IMR-90 (cell line): Measurements from ENCODE around the gene EEF1AKMT1. TPM values are rescaled to one million over a fixed set of nuclear protein-coding genes. Genes with fewer than 3 reads are reported as not detected.

Experiments used
- ATAC-seq: fragments of 200-7000 bp; cut with Tn5 transposase; 2 replicates; pipeline ENCODE4 v1.9.1; 2020; ENCODE audit warnings: low read depth, mild to moderate bottlenecking, moderate library complexity
- BruUV-seq: library from RNA; stranded (reverse); fragments of 400-500 nt; replicated peaks from 2 replicates; lab custom pipeline; 2021; lab: Mats Ljungman, UMichigan
- CTCF ChIA-PET: fragments of 300-600 bp; formaldehyde crosslinking; extraction: SDS; loops from one replicate; lab custom pipeline; 2021; ENCODE audit warnings: antibody characterized with exemption; lab: Yijun Ruan, JAX
- POLR2A ChIA-PET: fragments of 300-600 bp; sonication (Branson Sonifier 250); formaldehyde crosslinking; loops from one replicate; lab custom pipeline; 2022; ENCODE audit warnings: antibody characterized with exemption; ENCODE audit not compliant: unreplicated experiment; lab: Charles Lee
- DNase-seq: peaks from one replicate; pipeline ENCODE4 v3.0.0; 2013
- H2AFZ ChIP-seq: replicated peaks from 2 replicates; pipeline ENCODE3; 2013; ENCODE audit warnings: low read length, mild to moderate bottlenecking; ENCODE audit not compliant: poor library complexity
- H2AK5ac ChIP-seq: 2 replicates; pipeline ENCODE4 v1.6.1; 2013; ENCODE audit warnings: low read depth, low read length, inconsistent platforms
- H2AK9ac ChIP-seq: replicated peaks from 2 replicates; pipeline ENCODE3; 2013; ENCODE audit warnings: mild to moderate bottlenecking, low read depth, low read length, moderate library complexity; ENCODE audit not compliant: poor library complexity
- H2BK120ac ChIP-seq: 2 replicates; pipeline ENCODE4 v1.6.1; 2013; ENCODE audit warnings: low read depth, low read length, inconsistent platforms
- H2BK15ac ChIP-seq: 3 replicates; pipeline ENCODE4 v1.6.1; 2013; ENCODE audit warnings: low read depth, low read length, inconsistent platforms
- H2BK20ac ChIP-seq: 2 replicates; pipeline ENCODE4 v1.6.1; 2013; ENCODE audit warnings: low read depth, mild to moderate bottlenecking, inconsistent platforms, low read length, moderate library complexity
- H2BK5ac ChIP-seq: 2 replicates; pipeline ENCODE4 v1.6.1; 2013; ENCODE audit warnings: mild to moderate bottlenecking, low read depth, low read length, inconsistent platforms; ENCODE audit not compliant: poor library complexity, severe bottlenecking
- H3K14ac ChIP-seq: replicated peaks from 2 replicates; pipeline ENCODE4 v1.6.1; 2013; ENCODE audit warnings: low read depth, low read length, inconsistent platforms
- H3K18ac ChIP-seq: 2 replicates; pipeline ENCODE4 v1.6.1; 2013; ENCODE audit warnings: low read depth, low read length, control low read depth
- H3K23ac ChIP-seq: 2 replicates; pipeline ENCODE4 v1.6.1; 2013; ENCODE audit warnings: low read depth, low read length, inconsistent platforms
- H3K27ac ChIP-seq: 2 replicates; pipeline ENCODE4 v1.5.1; 2013; ENCODE audit warnings: mild to moderate bottlenecking, control low read depth, low read length; ENCODE audit not compliant: insufficient read depth
- H3K27me3 ChIP-seq: 2 replicates; pipeline ENCODE4 v1.6.1; 2013; ENCODE audit warnings: low read length; ENCODE audit not compliant: control insufficient read depth, insufficient read depth
- H3K36me3 ChIP-seq: 2 replicates; pipeline ENCODE4 v1.6.1; 2013; ENCODE audit warnings: low read length, mixed read lengths; ENCODE audit not compliant: control insufficient read depth, insufficient read depth
- H3K4ac ChIP-seq: 2 replicates; pipeline ENCODE4 v1.6.1; 2013; ENCODE audit warnings: low read depth, low read length, inconsistent platforms
- H3K4me1 ChIP-seq: 2 replicates; pipeline ENCODE4 v1.6.1; 2013; ENCODE audit warnings: low read length, mixed read lengths; ENCODE audit not compliant: control insufficient read depth, insufficient read depth
- H3K4me2 ChIP-seq: 2 replicates; pipeline ENCODE4 v1.6.1; 2013; ENCODE audit warnings: low read depth, mild to moderate bottlenecking, control low read depth, low read length, moderate library complexity
- H3K4me3 ChIP-seq: 2 replicates; pipeline ENCODE4 v1.5.1; 2013; ENCODE audit warnings: low read depth, mild to moderate bottlenecking, control low read depth, low read length, moderate library complexity; ENCODE audit not compliant: insufficient read depth
- H3K56ac ChIP-seq: 2 replicates; pipeline ENCODE4 v1.6.1; 2013; ENCODE audit warnings: low read length, inconsistent platforms; ENCODE audit not compliant: insufficient read depth; ENCODE audit errors: extremely low read depth
- H3K79me1 ChIP-seq, 2 experiments: 2 replicates each; pipeline ENCODE4 v1.6.1; 2013; ENCODE audit warnings: low read length in 2 of 2, inconsistent platforms in 1 of 2, low read depth in 1 of 2
- H3K9ac ChIP-seq: 2 replicates; pipeline ENCODE4 v1.6.1; 2013; ENCODE audit warnings: low read depth, low read length, control low read depth
- H3K9me1 ChIP-seq: 2 replicates; pipeline ENCODE4 v1.6.1; 2013; ENCODE audit warnings: low read length, inconsistent platforms; ENCODE audit not compliant: insufficient read depth
- H3K9me3 ChIP-seq: 2 replicates; pipeline ENCODE4 v1.6.1; 2013; ENCODE audit warnings: low read length; ENCODE audit not compliant: control insufficient read depth, insufficient read depth
- H4K20me1 ChIP-seq: 2 replicates; pipeline ENCODE4 v1.6.1; 2013; ENCODE audit warnings: low read length, inconsistent platforms; ENCODE audit not compliant: insufficient read depth
- H4K5ac ChIP-seq: 2 replicates; pipeline ENCODE4 v1.6.1; 2013; ENCODE audit warnings: mild to moderate bottlenecking, low read depth, low read length, control low read depth
- H4K8ac ChIP-seq, 2 experiments: 2 replicates each; pipeline ENCODE4 v1.6.1; 2013; ENCODE audit warnings: low read depth in 2 of 2, low read length in 2 of 2, control low read depth in 1 of 2, inconsistent platforms in 1 of 2
- H4K91ac ChIP-seq: 2 replicates; pipeline ENCODE4 v1.6.1; 2013; ENCODE audit warnings: low read depth, low read length, inconsistent platforms; ENCODE audit not compliant: insufficient read depth
- CHD1 ChIP-seq: IDR thresholded peaks from 2 replicates; pipeline ENCODE4 v1.6.1; 2012; ENCODE audit warnings: low read depth, low read length, improper control_type of control experiment
- ELK1 ChIP-seq: fragments of 150-350 bp; IDR thresholded peaks from 2 replicates; pipeline ENCODE4 v1.6.1; 2016; ENCODE audit warnings: low read depth, mild to moderate bottlenecking, low read length, moderate library complexity, borderline replicate concordance
- FOS ChIP-seq: fragments of 150-350 bp; IDR thresholded peaks from 2 replicates; pipeline ENCODE4 v1.6.1; 2016; ENCODE audit warnings: low read depth, low read length
- MAFK ChIP-seq: IDR thresholded peaks from 2 replicates; pipeline ENCODE4 v1.6.1; 2012; ENCODE audit warnings: low read depth, low read length, improper control_type of control experiment
- MXI1 ChIP-seq: IDR thresholded peaks from 2 replicates; pipeline ENCODE4 v1.6.1; 2012; ENCODE audit warnings: low read depth, mild to moderate bottlenecking, low read length, moderate library complexity, borderline replicate concordance
- NFE2L2 ChIP-seq: fragments of 150-350 bp; IDR thresholded peaks from 2 replicates; pipeline ENCODE4 v1.6.1; 2016; ENCODE audit warnings: low read depth, mild to moderate bottlenecking, low read length
- POLR2A ChIP-seq: IDR thresholded peaks from 2 replicates; pipeline ENCODE4 v1.6.1; 2012; ENCODE audit warnings: mild to moderate bottlenecking, low read depth, low read length
- RAD21 ChIP-seq: IDR thresholded peaks from 2 replicates; pipeline ENCODE4 v1.6.1; 2012; ENCODE audit warnings: low read length, improper control_type of control experiment
- RCOR1 ChIP-seq: IDR thresholded peaks from 2 replicates; pipeline ENCODE4 v1.6.1; 2012; ENCODE audit warnings: mild to moderate bottlenecking, low read length, improper control_type of control experiment; ENCODE audit not compliant: insufficient replicate concordance
- RFX5 ChIP-seq: IDR thresholded peaks from 2 replicates; pipeline ENCODE4 v1.8.0; 2012; ENCODE audit warnings: low read depth, mild to moderate bottlenecking, low read length, moderate library complexity
- SMC3 ChIP-seq: fragments of 150-350 bp; IDR thresholded peaks from 2 replicates; pipeline ENCODE4 v1.6.1; 2016; ENCODE audit warnings: low read depth, mild to moderate bottlenecking, antibody characterized with exemption, low read length, moderate library complexity
- dilution Hi-C: fragments of 300-500 bp; cut with HindIII; formaldehyde crosslinking; loops from one replicate; pipeline ENCODE4 v1.14.3; 2018; ENCODE audit warnings: low sequenced_read_pairs; ENCODE audit not compliant: unreplicated experiment
- in situ Hi-C: fragments of 300-500 bp; cut with MboI; formaldehyde crosslinking; loops from 3 replicates; pipeline ENCODE4 v1.14.3; 2019; ENCODE audit warnings: low sequenced_read_pairs, inconsistent platforms, mixed read lengths
- intact Hi-C: fragments of 100-400 bp; cut with micrococcal nuclease; formaldehyde crosslinking; loops from 2 replicates; pipeline ENCODE4 v1.10.0; 2022
- polyA plus RNA-seq, 3 experiments: library from polyadenylated mRNA; depleted of rRNA; stranded (reverse); fragments of >200 nt; gene quantifications; 2 replicates each; pipeline ENCODE4 v1.2.3, GENCODE V29; 2012; ENCODE audit warnings: low replicate concordance in 1 of 3
- total RNA-seq: library from RNA; depleted of rRNA; stranded (reverse); fragments of >200 nt; gene quantifications from 2 replicates; pipeline ENCODE4 v1.2.3, GENCODE V29; 2012
- TF ChIP-seq, protein P1 (sequence below): fragments of 150-350 bp; IDR thresholded peaks from 2 replicates; pipeline ENCODE4 v1.6.1; 2017; ENCODE audit warnings: mild to moderate bottlenecking, antibody characterized with exemption, low read length, low read depth
- TF ChIP-seq, protein P2 (sequence below): conservative IDR thresholded peaks from 2 replicates; pipeline ENCODE4 v1.5.1; 2012; ENCODE audit warnings: mild to moderate bottlenecking, low read depth, low read length, improper control_type of control experiment

Gene EEF1AKMT1
- total and polyA plus RNA-seq, 2 of the 4 experiments (the other 2 are of a cell fraction), result 10.0 to 10.6 TPM

DNA sequence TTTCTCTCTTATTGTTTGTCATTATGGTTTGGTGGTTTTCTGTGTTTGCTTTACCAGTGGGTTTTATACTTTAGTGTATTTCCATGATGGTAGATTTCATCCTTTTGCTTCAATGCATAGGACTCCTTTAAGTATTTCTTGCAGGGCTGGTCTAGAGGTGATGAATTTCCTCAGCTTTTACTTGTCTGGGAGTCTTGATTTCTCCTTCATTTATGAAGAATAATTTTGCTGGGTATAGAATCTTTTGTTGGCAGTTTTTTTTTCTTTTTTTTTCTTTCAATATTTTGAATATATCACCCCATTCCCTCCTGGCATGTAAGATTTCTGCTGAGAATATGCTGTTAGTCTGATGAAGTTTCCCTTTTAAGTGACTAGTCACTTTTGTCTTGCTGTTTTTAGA is 19.8 kb downstream of the EEF1AKMT1 start:
- H2BK5ac ChIP-seq, result no peak overlapping the region
- H3K79me1 ChIP-seq, result no peaks in the 10 kb centered on the region
- H3K4me3 ChIP-seq, result no peak overlapping the region
- CTCF ChIA-PET, result no interaction called here
- POLR2A ChIA-PET, result no interaction called here
- no peak overlapping the region for H2BK20ac ChIP-seq
- no peak overlapping the region for H4K91ac ChIP-seq
- H3K4me1 ChIP-seq, result no peaks in the 10 kb centered on the region
- H3K9ac ChIP-seq, result no peak overlapping the region
- H3K9me1 ChIP-seq, result no peaks in the 10 kb centered on the region
- no peak overlapping the region for H4K5ac ChIP-seq
- H3K14ac ChIP-seq, result no peak overlapping the region
- H3K36me3 ChIP-seq, result no peaks in the 10 kb centered on the region
- no peak overlapping the region for H2AK5ac ChIP-seq
- no peaks in the 10 kb centered on the region for H3K27me3 ChIP-seq
- intact Hi-C loops (no loop called here), in situ Hi-C loops (no loop called here), dilution Hi-C loops (no loop called here)
- no peak overlapping the region for H3K4ac ChIP-seq
- no TSS peak for BruUV-seq
- H4K20me1 ChIP-seq, result no peaks in the 10 kb centered on the region
- no peak overlapping the region for H2AFZ ChIP-seq
- H2AK9ac ChIP-seq, result no peak overlapping the region
- H2BK120ac ChIP-seq, result no peak overlapping the region
- no peak overlapping the region for H2BK15ac ChIP-seq
- no peak for ATAC-seq
- H3K4me2 ChIP-seq, result no peak overlapping the region
- H3K56ac ChIP-seq, result no peak overlapping the region
- H3K9me3 ChIP-seq, result peaks cover 12% of the 10 kb centered on the region
- no peak overlapping the region for H3K27ac ChIP-seq
- TF ChIP-seq POLR2A, result no peak
- TF ChIP-seq NFE2L2, result no peak
- TF ChIP-seq CHD1, result no peak
- no peak for TF ChIP-seq MXI1
- no peak for TF ChIP-seq FOS
- no peak for TF ChIP-seq RCOR1
- TF ChIP-seq, protein P1, sequence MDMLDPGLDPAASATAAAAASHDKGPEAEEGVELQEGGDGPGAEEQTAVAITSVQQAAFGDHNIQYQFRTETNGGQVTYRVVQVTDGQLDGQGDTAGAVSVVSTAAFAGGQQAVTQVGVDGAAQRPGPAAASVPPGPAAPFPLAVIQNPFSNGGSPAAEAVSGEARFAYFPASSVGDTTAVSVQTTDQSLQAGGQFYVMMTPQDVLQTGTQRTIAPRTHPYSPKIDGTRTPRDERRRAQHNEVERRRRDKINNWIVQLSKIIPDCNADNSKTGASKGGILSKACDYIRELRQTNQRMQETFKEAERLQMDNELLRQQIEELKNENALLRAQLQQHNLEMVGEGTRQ, result no peak
- TF ChIP-seq MAFK, result no peak
- no peak for TF ChIP-seq ELK1
- TF ChIP-seq, protein P2, sequence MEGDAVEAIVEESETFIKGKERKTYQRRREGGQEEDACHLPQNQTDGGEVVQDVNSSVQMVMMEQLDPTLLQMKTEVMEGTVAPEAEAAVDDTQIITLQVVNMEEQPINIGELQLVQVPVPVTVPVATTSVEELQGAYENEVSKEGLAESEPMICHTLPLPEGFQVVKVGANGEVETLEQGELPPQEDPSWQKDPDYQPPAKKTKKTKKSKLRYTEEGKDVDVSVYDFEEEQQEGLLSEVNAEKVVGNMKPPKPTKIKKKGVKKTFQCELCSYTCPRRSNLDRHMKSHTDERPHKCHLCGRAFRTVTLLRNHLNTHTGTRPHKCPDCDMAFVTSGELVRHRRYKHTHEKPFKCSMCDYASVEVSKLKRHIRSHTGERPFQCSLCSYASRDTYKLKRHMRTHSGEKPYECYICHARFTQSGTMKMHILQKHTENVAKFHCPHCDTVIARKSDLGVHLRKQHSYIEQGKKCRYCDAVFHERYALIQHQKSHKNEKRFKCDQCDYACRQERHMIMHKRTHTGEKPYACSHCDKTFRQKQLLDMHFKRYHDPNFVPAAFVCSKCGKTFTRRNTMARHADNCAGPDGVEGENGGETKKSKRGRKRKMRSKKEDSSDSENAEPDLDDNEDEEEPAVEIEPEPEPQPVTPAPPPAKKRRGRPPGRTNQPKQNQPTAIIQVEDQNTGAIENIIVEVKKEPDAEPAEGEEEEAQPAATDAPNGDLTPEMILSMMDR, result no peak
- TF ChIP-seq SMC3, result no peak
- no peak for TF ChIP-seq RFX5
- no peak for TF ChIP-seq RAD21
- no peak overlapping the region for H4K8ac ChIP-seq
- no peak overlapping the region for H3K23ac ChIP-seq
- no peak overlapping the region for H3K18ac ChIP-seq
- DNase-seq, result no peak
